ENCODE results near the gene WFS1.

Gene WFS1, protein sequence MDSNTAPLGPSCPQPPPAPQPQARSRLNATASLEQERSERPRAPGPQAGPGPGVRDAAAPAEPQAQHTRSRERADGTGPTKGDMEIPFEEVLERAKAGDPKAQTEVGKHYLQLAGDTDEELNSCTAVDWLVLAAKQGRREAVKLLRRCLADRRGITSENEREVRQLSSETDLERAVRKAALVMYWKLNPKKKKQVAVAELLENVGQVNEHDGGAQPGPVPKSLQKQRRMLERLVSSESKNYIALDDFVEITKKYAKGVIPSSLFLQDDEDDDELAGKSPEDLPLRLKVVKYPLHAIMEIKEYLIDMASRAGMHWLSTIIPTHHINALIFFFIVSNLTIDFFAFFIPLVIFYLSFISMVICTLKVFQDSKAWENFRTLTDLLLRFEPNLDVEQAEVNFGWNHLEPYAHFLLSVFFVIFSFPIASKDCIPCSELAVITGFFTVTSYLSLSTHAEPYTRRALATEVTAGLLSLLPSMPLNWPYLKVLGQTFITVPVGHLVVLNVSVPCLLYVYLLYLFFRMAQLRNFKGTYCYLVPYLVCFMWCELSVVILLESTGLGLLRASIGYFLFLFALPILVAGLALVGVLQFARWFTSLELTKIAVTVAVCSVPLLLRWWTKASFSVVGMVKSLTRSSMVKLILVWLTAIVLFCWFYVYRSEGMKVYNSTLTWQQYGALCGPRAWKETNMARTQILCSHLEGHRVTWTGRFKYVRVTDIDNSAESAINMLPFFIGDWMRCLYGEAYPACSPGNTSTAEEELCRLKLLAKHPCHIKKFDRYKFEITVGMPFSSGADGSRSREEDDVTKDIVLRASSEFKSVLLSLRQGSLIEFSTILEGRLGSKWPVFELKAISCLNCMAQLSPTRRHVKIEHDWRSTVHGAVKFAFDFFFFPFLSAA

GRCh38 chr4:6269616-6270511 lies at the start of gene WFS1:
TSS of gene WFS1 (plus strand) at chr4:6269850. CDS start at chr4:6277456, 7,606 bp downstream.
- DNase-seq (ENCODE audit: low read depth in 2 of 2) = peak; percentile 87 to 97

GRCh38 chr4:6221301-6221850 lies 48.3 kb upstream of the WFS1 start:
- DNase-seq (ENCODE audit: low read depth in 2 of 2) = no peak

DNA sequence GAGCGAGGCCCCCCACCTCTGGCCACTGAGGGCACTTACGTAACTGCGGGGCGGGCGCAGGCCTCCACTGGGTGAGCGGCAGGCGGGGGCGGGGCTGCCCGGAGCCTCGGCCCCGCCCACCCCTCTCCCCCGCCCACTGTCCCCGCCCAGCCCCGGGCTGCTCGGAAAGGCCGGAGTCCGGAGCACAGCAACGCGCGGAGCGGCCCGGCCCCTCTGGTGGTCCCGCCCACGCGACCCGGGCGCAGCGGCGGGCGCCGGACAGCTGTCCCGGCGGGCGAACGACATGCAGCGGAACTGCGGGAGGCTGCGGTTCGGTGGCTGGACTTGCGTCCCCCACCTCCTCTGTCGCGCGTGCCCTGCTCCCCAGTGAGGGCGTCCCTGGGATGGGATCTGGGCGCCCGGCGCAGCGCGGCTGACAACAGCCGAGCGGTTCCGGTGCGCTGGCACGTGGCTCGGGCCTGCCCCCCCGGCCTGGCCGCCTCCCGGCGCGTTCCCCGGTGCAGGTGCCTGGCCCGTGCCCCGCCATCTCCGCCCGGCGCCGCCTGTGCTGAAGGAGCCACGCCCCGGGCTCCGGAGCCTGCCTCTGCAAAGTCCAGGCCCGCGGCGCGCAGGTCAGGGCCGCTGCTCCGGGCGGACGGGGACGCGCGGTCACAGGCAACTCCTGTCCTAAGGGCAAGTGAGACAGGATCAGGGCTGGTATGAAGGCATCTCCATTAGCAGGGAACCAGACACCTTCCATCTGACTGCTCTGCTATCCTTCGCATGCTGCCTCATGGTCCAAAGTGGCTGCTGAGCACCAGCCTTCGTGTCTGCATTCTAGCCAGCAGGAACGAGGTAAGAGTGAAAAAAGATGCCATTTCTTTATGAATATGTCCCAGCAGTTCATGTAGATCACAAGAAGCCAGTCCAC lies 47.5 kb upstream of the WFS1 start:
- peak in 1 of 2 donors; percentile 25 for DNase-seq (ENCODE audit: low read depth in 2 of 2)

DNA sequence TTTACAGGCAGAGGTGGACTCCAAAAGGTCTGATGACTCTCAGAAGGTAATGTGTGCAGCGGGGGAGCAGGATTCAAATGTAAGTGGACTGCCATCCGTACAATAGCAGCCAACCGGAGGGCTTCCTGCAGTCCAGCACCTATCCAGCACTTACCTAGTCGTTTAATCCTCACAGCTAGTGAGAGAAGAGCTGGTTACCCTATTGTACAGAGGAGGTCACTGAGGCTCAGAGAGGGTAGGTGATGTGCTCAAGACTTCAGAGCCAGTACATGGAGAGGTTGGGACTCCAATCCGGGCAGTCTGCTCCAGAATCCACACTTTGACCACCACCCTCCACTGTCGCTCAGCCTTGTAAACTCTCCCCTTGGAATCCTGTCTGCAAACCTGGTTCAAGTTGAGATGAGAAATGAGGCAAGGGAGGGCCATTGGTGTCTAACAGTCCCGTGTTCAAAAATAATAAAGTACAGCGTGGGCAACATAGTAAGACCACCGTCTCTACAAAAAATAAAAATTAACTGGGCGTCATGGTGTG lies 46.8 kb upstream of the WFS1 start:
- DNase-seq (ENCODE audit: low read depth in 2 of 2) = no peak

DNA sequence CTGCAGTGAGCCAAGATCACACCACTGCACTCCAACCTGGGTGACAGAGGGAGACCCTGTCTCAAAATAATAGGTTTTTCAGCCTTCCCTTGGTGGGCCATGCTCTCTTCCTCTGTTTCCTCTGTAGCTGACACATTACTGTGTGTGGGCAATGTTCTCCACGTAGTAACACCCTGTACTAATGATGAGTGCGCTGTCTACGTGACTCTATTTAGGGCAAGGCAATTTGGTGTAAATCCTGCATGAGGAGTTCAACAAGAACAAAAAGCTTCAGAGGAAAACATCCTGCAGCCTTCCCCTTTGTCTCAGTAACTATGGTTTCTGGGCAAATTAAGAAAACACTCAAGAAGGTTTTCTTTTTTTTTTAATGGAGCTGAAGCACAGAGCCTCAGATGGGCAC lies 44.9 kb upstream of the WFS1 start:
- DNase-seq (ENCODE audit: low read depth in 2 of 2) = no peak

DNA sequence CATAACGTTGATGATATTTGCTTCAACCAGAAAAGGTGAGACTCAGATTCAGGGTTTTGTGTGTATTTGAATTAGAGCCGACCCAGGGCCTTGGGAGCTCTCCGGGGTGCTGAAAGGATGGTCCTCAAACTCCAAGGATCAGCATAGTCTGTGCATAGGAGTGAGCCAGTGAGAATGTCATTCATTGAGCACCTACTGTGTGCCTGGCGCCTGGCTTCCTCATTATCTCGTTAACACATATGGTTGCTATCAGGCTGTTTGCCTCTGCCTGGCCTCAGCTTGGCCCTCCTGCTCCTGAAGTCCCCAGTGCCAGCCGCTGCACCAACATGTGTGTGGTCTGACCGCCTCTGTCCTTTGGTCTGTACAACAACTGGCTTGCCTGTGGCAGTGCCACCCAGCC lies 44.2 kb upstream of the WFS1 start:
- DNase-seq (ENCODE audit: low read depth in 2 of 2) = no peak

- no peak for DNase-seq (ENCODE audit: low read depth in 2 of 2)
These were observed 43.1 kb upstream of the WFS1 start for GRCh38 chr4:6226506-6226905.

DNA sequence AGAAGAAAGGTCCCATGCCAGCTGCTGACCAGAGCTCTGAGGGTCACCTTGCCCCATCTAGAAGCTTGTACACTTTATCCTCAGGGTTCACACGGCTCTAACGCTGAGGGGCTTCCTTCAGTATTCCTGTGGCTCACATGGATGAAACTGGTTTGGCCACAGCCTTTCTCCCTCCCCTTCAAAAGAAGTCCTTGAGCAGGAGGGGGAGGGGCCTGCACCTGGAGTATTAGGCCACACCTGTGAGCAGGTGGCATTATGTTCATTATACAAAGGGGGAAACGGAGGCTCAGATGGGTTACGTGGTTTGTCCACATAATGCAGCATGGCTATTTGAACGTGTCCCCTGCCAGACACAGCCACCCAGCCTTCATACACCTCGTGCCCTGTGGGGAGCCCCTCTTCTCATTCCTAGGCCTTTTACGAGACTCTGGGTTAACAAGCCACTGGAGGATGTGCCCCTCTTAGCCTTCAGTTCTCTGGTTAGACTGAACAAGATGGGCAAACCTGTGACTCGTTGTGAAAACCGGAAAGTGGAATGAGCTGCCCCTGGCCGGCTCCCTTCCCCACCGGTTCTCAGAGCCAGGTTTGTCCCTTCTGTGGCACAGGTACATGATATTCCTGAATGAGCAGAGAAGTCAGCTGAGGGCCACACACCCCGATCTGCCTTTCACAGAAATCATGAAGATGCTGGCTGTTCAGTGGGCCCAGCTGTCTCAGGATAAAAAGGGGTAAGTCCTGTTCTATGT lies 42.1 kb upstream of the WFS1 start:
- no peak for DNase-seq (ENCODE audit: low read depth in 2 of 2)

DNA sequence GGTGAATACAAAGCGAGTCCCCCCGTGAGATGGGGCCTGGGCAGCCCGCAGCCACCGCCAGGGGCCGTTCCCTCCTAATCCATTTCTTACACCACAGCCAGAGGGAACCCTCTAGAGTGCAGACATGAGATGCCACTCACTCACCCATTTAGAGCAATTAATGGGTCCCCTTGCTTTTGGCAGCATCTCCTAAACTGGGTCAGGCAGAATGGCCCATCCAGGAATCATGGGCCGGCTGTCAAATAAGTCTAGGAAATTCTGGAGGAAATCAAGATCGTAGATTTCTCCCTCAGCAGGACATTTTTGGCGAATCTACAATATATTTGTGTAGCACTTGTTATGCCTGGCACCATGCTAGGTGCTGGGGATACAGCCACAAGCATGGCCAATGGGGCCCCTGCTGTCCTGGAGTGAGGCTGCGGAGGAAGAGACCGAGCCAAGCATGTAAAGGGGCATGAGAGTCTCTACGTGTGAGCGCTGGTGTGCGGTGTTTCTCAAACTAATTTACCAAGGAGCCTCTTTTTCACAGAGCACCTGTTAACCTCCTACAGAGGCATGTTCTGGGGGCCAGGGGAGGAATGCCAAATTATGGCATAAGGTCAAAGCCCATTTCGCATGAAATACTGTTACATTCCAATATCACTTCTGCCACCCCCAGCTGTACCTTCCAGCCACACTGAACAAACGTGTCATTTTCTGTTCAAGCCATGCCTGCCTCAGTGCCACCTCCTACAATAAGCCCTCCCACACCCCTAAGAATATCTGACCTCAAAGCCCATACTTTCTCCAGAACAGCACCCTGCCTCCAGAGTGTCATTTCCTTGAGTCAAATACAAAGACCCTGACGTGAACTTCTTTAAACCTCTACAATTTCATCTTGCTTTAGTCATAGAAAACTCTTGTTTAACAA lies 41.2 kb upstream of the WFS1 start:
- no peak for DNase-seq (ENCODE audit: low read depth in 2 of 2)

DNA sequence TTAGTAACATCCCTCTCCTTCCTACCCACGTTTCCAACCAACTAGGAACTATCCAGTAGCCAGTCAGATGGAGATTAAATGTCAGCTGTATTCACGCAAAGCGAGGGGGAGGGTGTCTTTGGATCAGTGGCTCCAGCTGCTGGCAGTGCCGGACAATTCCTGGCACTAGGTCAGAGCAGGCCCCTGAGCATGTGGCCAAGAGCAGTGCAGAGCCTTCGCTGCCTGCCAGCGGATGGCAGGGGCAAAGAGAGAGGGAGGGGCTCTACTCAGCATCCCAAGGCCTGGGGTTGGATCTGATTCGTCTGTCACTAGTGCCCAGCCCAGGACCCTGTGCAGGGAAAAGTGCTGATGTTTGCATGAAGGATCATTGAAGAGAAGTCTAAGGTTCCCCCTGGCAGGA lies 40.6 kb upstream of the WFS1 start:
- DNase-seq (ENCODE audit: low read depth in 2 of 2) = no peak

DNA sequence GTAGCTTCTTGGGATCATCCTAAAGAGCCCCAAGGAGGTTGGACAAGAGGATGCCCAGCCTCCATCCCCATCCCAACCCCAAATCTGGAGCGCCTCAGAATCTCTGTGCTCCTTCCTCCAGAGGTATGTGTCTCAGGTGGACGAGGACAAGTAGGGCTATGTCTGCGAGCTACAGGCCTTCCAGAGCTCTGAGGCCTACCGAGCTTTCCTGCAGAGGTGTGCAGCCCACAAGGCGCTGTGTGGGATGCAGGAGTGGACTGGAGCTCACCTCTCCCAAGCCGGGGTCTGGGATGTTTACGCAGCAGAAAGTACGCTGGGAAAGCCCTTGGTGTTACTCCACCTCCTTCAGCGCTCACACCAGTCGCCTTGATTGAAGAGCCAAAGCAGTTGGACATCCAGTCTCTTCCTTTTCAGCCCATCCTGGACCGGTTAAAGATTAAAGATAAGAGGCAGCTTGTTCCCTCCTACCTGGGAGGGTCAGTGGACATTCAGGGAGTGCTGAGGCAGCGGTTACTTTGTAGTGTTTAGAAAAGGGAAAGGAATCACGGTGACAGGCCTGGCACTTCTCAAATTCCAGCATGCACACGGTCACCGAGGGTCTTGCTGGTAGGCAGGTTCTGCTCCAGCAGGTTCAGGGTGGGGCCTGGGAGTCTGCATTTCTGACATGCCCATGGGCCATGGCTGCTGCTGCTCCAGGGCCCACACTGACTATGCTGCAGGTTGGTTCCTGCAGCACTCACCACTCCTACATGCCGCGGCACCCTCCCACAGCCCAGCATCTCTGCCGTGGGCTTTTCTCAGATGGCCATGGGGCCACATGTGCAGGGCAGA lies 39.8 kb upstream of the WFS1 start:
- no peak for DNase-seq (ENCODE audit: low read depth in 2 of 2)

DNA sequence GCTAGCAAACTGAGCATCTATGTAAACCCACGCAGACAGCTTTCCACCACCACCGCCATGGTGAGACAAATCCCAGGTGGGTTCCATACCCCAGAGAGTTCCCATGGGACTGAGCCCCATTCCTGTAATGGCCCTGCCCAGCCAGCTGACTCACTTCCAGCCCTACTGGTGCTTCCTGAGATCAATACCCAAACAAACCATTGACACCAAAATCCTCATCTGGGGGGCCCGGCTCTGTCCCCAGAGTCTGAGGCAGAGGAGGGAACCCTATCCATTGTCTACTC lies 39.2 kb upstream of the WFS1 start:
- DNase-seq (ENCODE audit: low read depth in 2 of 2) = no peak

DNA sequence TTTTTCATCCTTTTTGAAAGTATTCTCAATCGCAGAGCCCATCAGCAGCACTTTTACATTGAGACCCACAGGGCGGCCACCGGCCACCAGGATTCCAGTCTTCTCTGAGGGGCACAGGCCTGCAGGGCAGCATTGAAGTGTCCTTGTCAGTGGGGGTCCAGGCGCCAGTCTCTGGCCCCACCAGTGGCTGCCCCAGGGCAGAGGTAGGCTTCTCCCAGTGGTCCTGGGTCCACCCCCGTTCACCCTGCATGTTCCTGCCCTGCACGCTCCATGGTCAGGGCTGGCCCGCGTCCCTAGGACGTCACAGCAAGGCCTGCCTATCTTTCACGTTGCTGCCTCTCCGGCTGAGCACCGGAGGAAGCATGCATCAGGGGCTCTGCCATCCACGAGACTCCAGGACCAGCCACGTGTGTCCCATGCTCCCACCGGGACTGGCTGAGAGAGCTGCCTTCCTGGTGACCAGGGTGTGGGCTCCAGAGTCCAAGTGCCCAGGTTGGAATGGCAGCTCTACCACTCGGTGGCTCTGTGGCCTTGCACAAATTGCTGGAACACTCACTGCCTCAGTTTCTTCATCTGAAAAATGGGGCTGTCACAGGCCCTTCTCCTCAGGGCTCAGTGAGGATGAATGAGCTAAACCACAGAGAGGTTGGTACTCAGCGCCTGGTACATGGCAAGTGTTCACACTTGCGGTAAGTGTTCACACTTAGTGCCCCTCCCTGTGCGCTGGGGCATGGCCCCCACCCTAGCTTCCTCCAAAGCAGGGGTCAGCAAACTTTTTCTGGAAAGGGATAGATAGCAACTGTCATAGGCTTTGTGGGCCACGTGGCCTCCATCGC lies 38.6 kb upstream of the WFS1 start:
- no peak for DNase-seq (ENCODE audit: low read depth in 2 of 2)

DNA sequence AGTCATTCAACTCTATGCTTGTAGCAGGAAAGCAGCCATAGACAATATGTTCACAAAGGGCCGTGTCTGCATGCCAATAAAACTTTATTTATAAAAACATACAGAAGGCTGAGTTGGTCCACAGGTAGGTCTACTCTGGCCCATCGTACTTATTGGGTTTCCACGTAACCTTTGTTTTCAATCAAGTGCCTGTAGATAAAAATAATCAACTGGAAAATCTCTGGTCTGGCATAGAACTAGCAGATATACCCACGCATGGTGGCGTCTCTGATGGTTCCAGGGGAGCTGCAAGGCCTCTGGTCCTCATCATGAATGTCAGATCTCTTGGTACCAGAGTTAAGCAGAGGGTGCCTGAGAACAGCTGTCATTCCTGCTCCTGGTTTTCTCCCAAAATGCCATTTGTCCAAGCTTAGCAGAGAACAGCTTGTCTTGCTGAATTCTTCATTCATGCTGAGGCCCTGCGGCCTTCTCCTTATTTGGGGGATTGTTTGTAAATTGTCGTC lies 37.9 kb upstream of the WFS1 start:
- no peak for DNase-seq (ENCODE audit: low read depth in 2 of 2)

- DNase-seq (ENCODE audit: low read depth in 2 of 2) = no peak
These were observed 36.5 kb upstream of the WFS1 start for GRCh38 chr4:6232836-6233785.

DNA sequence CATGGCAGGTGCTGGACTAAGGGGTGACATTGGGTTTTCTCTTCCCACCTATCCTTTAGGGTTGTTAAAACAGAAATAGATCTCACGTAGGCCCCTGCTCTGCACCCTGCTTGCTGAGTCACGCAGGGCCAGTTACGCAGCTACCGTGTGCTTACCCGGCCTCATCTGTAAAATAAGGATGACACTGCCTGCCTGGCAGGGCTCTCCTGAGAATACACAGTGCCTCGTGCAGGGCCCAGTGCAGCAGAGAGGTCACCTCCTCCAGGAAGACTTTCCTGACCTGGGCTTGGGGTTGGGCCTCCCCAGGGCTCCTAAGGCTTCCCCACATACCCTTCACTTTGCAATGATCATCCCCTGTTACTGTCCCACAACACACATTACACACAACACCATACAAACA lies 35.7 kb upstream of the WFS1 start:
- DNase-seq (ENCODE audit: low read depth in 2 of 2) = no peak

Measured in stimulated activated CD8-positive, alpha-beta memory T cell treated with anti-CD3 and anti-CD28 coated beads, Interleukin-7, amount 100 ng/mL, for 4 hours (primary cell).